C4-2B (cell line): ENCODE measurements around the gene TMPRSS15.

Experiments
- H3K27ac ChIP-seq: fragments of 450-650 bp; 2 replicates; pipeline ENCODE4 v1.5.1; 2017
- CTCF ChIP-seq: fragments of 450-650 bp; conservative IDR thresholded peaks from 2 replicates; pipeline ENCODE4 v1.5.1; 2017; ENCODE audit warnings: mild to moderate bottlenecking
- ZFX ChIP-seq: fragments of 450-650 bp; IDR thresholded peaks from 2 replicates; pipeline ENCODE4 v1.6.1; 2017

TMPRSS15 gene

DNA sequence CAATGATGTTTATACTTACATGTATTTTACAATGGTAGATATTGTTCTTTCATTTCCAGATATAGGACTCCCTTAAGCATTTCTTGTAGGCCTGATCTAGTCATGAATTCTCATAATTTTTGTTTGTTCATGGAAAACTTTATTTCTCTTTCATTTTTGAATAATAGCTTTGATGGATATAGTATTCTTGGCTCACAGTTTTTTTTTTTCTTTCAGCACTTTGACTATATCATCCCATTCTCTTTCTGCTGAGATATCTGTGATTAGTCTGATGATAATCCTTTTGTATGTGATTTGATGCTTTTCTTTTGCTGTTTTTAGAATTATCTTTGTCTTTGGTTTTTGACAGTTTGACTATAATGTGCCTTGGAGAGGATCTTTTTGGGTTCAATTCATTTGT is 183.1 kb downstream of the TMPRSS15 start:
- TF ChIP-seq CTCF (no peak), ZFX (no peak)
- no peak overlapping the region for H3K27ac ChIP-seq
